IMR-90 (cell line): Measurements from ENCODE around the gene RUFY4. TPM values are rescaled to one million over a fixed set of nuclear protein-coding genes. Genes with fewer than 3 reads are reported as not detected.

Experiments
- ATAC-seq: fragments of 200-7000 bp; cut with Tn5 transposase; 2 replicates; pipeline ENCODE4 v1.9.1; 2020; ENCODE audit warnings: low read depth, mild to moderate bottlenecking, moderate library complexity
- BruUV-seq: library from RNA; stranded (reverse); fragments of 400-500 nt; replicated peaks from 2 replicates; lab custom pipeline; 2021; lab: Mats Ljungman, UMichigan
- CTCF ChIA-PET: fragments of 300-600 bp; formaldehyde crosslinking; extraction: SDS; loops from one replicate; lab custom pipeline; 2021; ENCODE audit warnings: antibody characterized with exemption; lab: Yijun Ruan, JAX
- POLR2A ChIA-PET: fragments of 300-600 bp; sonication (Branson Sonifier 250); formaldehyde crosslinking; loops from one replicate; lab custom pipeline; 2022; ENCODE audit warnings: antibody characterized with exemption; ENCODE audit not compliant: unreplicated experiment; lab: Charles Lee
- DNase-seq: peaks from one replicate; pipeline ENCODE4 v3.0.0; 2013
- H2AFZ ChIP-seq: replicated peaks from 2 replicates; pipeline ENCODE3; 2013; ENCODE audit warnings: low read length, mild to moderate bottlenecking; ENCODE audit not compliant: poor library complexity
- H2AK5ac ChIP-seq: 2 replicates; pipeline ENCODE4 v1.6.1; 2013; ENCODE audit warnings: low read depth, low read length, inconsistent platforms
- H2AK9ac ChIP-seq: replicated peaks from 2 replicates; pipeline ENCODE3; 2013; ENCODE audit warnings: mild to moderate bottlenecking, low read depth, low read length, moderate library complexity; ENCODE audit not compliant: poor library complexity
- H2BK120ac ChIP-seq: 2 replicates; pipeline ENCODE4 v1.6.1; 2013; ENCODE audit warnings: low read depth, low read length, inconsistent platforms
- H2BK15ac ChIP-seq: 3 replicates; pipeline ENCODE4 v1.6.1; 2013; ENCODE audit warnings: low read depth, low read length, inconsistent platforms
- H2BK20ac ChIP-seq: 2 replicates; pipeline ENCODE4 v1.6.1; 2013; ENCODE audit warnings: low read depth, mild to moderate bottlenecking, inconsistent platforms, low read length, moderate library complexity
- H2BK5ac ChIP-seq: 2 replicates; pipeline ENCODE4 v1.6.1; 2013; ENCODE audit warnings: mild to moderate bottlenecking, low read depth, low read length, inconsistent platforms; ENCODE audit not compliant: poor library complexity, severe bottlenecking
- H3K14ac ChIP-seq: replicated peaks from 2 replicates; pipeline ENCODE4 v1.6.1; 2013; ENCODE audit warnings: low read depth, low read length, inconsistent platforms
- H3K18ac ChIP-seq: 2 replicates; pipeline ENCODE4 v1.6.1; 2013; ENCODE audit warnings: low read depth, low read length, control low read depth
- H3K23ac ChIP-seq: 2 replicates; pipeline ENCODE4 v1.6.1; 2013; ENCODE audit warnings: low read depth, low read length, inconsistent platforms
- H3K27ac ChIP-seq: 2 replicates; pipeline ENCODE4 v1.5.1; 2013; ENCODE audit warnings: mild to moderate bottlenecking, control low read depth, low read length; ENCODE audit not compliant: insufficient read depth
- H3K27me3 ChIP-seq: 2 replicates; pipeline ENCODE4 v1.6.1; 2013; ENCODE audit warnings: low read length; ENCODE audit not compliant: control insufficient read depth, insufficient read depth
- H3K36me3 ChIP-seq: 2 replicates; pipeline ENCODE4 v1.6.1; 2013; ENCODE audit warnings: low read length, mixed read lengths; ENCODE audit not compliant: control insufficient read depth, insufficient read depth
- H3K4ac ChIP-seq: 2 replicates; pipeline ENCODE4 v1.6.1; 2013; ENCODE audit warnings: low read depth, low read length, inconsistent platforms
- H3K4me1 ChIP-seq: 2 replicates; pipeline ENCODE4 v1.6.1; 2013; ENCODE audit warnings: low read length, mixed read lengths; ENCODE audit not compliant: control insufficient read depth, insufficient read depth
- H3K4me2 ChIP-seq: 2 replicates; pipeline ENCODE4 v1.6.1; 2013; ENCODE audit warnings: low read depth, mild to moderate bottlenecking, control low read depth, low read length, moderate library complexity
- H3K4me3 ChIP-seq: 2 replicates; pipeline ENCODE4 v1.5.1; 2013; ENCODE audit warnings: low read depth, mild to moderate bottlenecking, control low read depth, low read length, moderate library complexity; ENCODE audit not compliant: insufficient read depth
- H3K56ac ChIP-seq: 2 replicates; pipeline ENCODE4 v1.6.1; 2013; ENCODE audit warnings: low read length, inconsistent platforms; ENCODE audit not compliant: insufficient read depth; ENCODE audit errors: extremely low read depth
- H3K79me1 ChIP-seq, 2 experiments: 2 replicates each; pipeline ENCODE4 v1.6.1; 2013; ENCODE audit warnings: low read length in 2 of 2, inconsistent platforms in 1 of 2, low read depth in 1 of 2
- H3K9ac ChIP-seq: 2 replicates; pipeline ENCODE4 v1.6.1; 2013; ENCODE audit warnings: low read depth, low read length, control low read depth
- H3K9me1 ChIP-seq: 2 replicates; pipeline ENCODE4 v1.6.1; 2013; ENCODE audit warnings: low read length, inconsistent platforms; ENCODE audit not compliant: insufficient read depth
- H3K9me3 ChIP-seq: 2 replicates; pipeline ENCODE4 v1.6.1; 2013; ENCODE audit warnings: low read length; ENCODE audit not compliant: control insufficient read depth, insufficient read depth
- H4K20me1 ChIP-seq: 2 replicates; pipeline ENCODE4 v1.6.1; 2013; ENCODE audit warnings: low read length, inconsistent platforms; ENCODE audit not compliant: insufficient read depth
- H4K5ac ChIP-seq: 2 replicates; pipeline ENCODE4 v1.6.1; 2013; ENCODE audit warnings: mild to moderate bottlenecking, low read depth, low read length, control low read depth
- H4K8ac ChIP-seq, 2 experiments: 2 replicates each; pipeline ENCODE4 v1.6.1; 2013; ENCODE audit warnings: low read depth in 2 of 2, low read length in 2 of 2, control low read depth in 1 of 2, inconsistent platforms in 1 of 2
- H4K91ac ChIP-seq: 2 replicates; pipeline ENCODE4 v1.6.1; 2013; ENCODE audit warnings: low read depth, low read length, inconsistent platforms; ENCODE audit not compliant: insufficient read depth
- MAFK ChIP-seq: IDR thresholded peaks from 2 replicates; pipeline ENCODE4 v1.6.1; 2012; ENCODE audit warnings: low read depth, low read length, improper control_type of control experiment
- RAD21 ChIP-seq: IDR thresholded peaks from 2 replicates; pipeline ENCODE4 v1.6.1; 2012; ENCODE audit warnings: low read length, improper control_type of control experiment
- SMC3 ChIP-seq: fragments of 150-350 bp; IDR thresholded peaks from 2 replicates; pipeline ENCODE4 v1.6.1; 2016; ENCODE audit warnings: low read depth, mild to moderate bottlenecking, antibody characterized with exemption, low read length, moderate library complexity
- WGBS, 2 experiments: methylation state at CpG; one replicate each; pipeline versions ENCODE4 v1.1.5 to v1.1.7; 2013; ENCODE audit warnings: missing lambda C conversion rate in 2 of 2; ENCODE audit not compliant: insufficient read length in 1 of 2; ENCODE audit errors: extremely low coverage in 2 of 2; 5-methylcytosine and 5-hydroxymethylcytosine counted together
- dilution Hi-C: fragments of 300-500 bp; cut with HindIII; formaldehyde crosslinking; loops from one replicate; pipeline ENCODE4 v1.14.3; 2018; ENCODE audit warnings: low sequenced_read_pairs; ENCODE audit not compliant: unreplicated experiment
- in situ Hi-C: fragments of 300-500 bp; cut with MboI; formaldehyde crosslinking; loops from 3 replicates; pipeline ENCODE4 v1.14.3; 2019; ENCODE audit warnings: low sequenced_read_pairs, inconsistent platforms, mixed read lengths
- intact Hi-C: fragments of 100-400 bp; cut with micrococcal nuclease; formaldehyde crosslinking; loops from 2 replicates; pipeline ENCODE4 v1.10.0; 2022
- polyA plus RNA-seq, 3 experiments: library from polyadenylated mRNA; depleted of rRNA; stranded (reverse); fragments of >200 nt; gene quantifications; 2 replicates each; pipeline ENCODE4 v1.2.3, GENCODE V29; 2012; ENCODE audit warnings: low replicate concordance in 1 of 3
- total RNA-seq: library from RNA; depleted of rRNA; stranded (reverse); fragments of >200 nt; gene quantifications from 2 replicates; pipeline ENCODE4 v1.2.3, GENCODE V29; 2012

The RUFY4 gene
- total and polyA plus RNA-seq, 2 of the 4 experiments (the other 2 are of a cell fraction), result not detected

- H3K18ac ChIP-seq, result no peak overlapping the region
- CTCF ChIA-PET, result interaction anchor here (0.8 kb wide), 1 partner anchor 47 kb away, joined by 3 read pairs; no protein-coding TSS in a partner anchor
- no peak overlapping the region for H2BK20ac ChIP-seq
- H4K8ac ChIP-seq, result no peak overlapping the region
- no peak overlapping the region for H2AFZ ChIP-seq
- no peak overlapping the region for H4K91ac ChIP-seq
- H3K4me2 ChIP-seq, result no peak overlapping the region
- H3K4ac ChIP-seq, result no peak overlapping the region
- no TSS peak for BruUV-seq
- no peak overlapping the region for H3K9ac ChIP-seq
- POLR2A ChIA-PET, result no interaction called here
- H3K23ac ChIP-seq, result no peak overlapping the region
- no peak overlapping the region for H2AK5ac ChIP-seq
- H2BK15ac ChIP-seq, result no peak overlapping the region
- ATAC-seq (no peak), DNase-seq (no peak)
- no peaks in the 10 kb centered on the region for H3K9me3 ChIP-seq
- H3K36me3 ChIP-seq, result no peaks in the 10 kb centered on the region
- no peaks in the 10 kb centered on the region for H3K79me1 ChIP-seq
- no peak overlapping the region for H2BK5ac ChIP-seq
- peaks cover 8% of the 10 kb centered on the region; the same call in 1 of the 2 replicates for H3K9me1 ChIP-seq
- H3K56ac ChIP-seq, result no peak overlapping the region
- peaks cover 52% of the 10 kb centered on the region for H3K27me3 ChIP-seq
- no peak overlapping the region for H3K14ac ChIP-seq
- H3K4me1 ChIP-seq, result no peaks in the 10 kb centered on the region
- WGBS, 2 experiments, result 64% methylated on average over 1 of the region's 5 CpGs; no CpG with 5 or more reads in 1 of the 2 experiments
- no peak overlapping the region for H3K27ac ChIP-seq
- peaks cover 3% of the 10 kb centered on the region; the same call in 1 of the 2 replicates for H4K20me1 ChIP-seq
- TF ChIP-seq RAD21 (no peak), SMC3 (no peak), MAFK (no peak)
- in situ Hi-C loops (loop anchor here (10.0 kb wide), 1 partner anchor 242 kb away; no protein-coding TSS in a partner anchor), dilution Hi-C loops (no loop called here), intact Hi-C loops (no loop called here)
- no peak overlapping the region for H3K4me3 ChIP-seq
- H4K5ac ChIP-seq, result no peak overlapping the region
- H2BK120ac ChIP-seq, result no peak overlapping the region
- no peak overlapping the region for H2AK9ac ChIP-seq
These were observed 32.7 kb upstream of the RUFY4 start for GRCh38 chr2:218036371-218036770.
